H1 (cell line): ENCODE data around the gene FMN2. TPM values are rescaled to one million over a fixed set of nuclear protein-coding genes. Genes with fewer than 3 reads are reported as not detected.
"Not testable (repeated sequence)": the region's sequence is repeated elsewhere in the genome, so short reads cannot be mapped to it uniquely, and the experiment has no call there.

ENCODE experiments used
- CTCF ChIA-PET: fragments of 300-600 bp; sonication (Branson Sonifier 250); formaldehyde crosslinking; loops from one replicate; lab custom pipeline; 2021; ENCODE audit not compliant: partially characterized antibody; lab: Charles Lee
- POLR2A ChIA-PET: fragments of 300-600 bp; sonication (Branson Sonifier 250); formaldehyde crosslinking; loops from one replicate; lab custom pipeline; 2021; ENCODE audit warnings: inconsistent platforms; ENCODE audit not compliant: partially characterized antibody; lab: Charles Lee
- DNase-seq, 2 experiments: peaks; one replicate each; pipeline versions ENCODE4 v3.0.0 to v3.0.0-alpha.2; 2010 to 2022; ENCODE audit warnings: low spot score in 2 of 2, low read depth in 1 of 2, mixed read lengths in 1 of 2
- FAIRE-seq: peaks from 2 replicates; lab custom pipeline; 2011; peaks lifted over from hg19 to GRCh38; lab: Jason Lieb, UNC
- H2AFZ ChIP-seq: 2 replicates; pipeline ENCODE4 v1.8.1; 2012; ENCODE audit warnings: low read length, inconsistent platforms
- H2AK5ac ChIP-seq: 2 replicates; pipeline ENCODE4 v1.6.1; 2013; ENCODE audit warnings: low read depth, low read length
- H2BK120ac ChIP-seq: replicated peaks from 2 replicates; pipeline ENCODE3; 2013; ENCODE audit warnings: low read depth, low read length, inconsistent platforms
- H2BK12ac ChIP-seq: 2 replicates; pipeline ENCODE4 v1.6.1; 2013; ENCODE audit warnings: low read depth, low read length
- H2BK15ac ChIP-seq: 2 replicates; pipeline ENCODE4 v1.6.1; 2013; ENCODE audit warnings: low read length
- H2BK20ac ChIP-seq: 2 replicates; pipeline ENCODE4 v1.6.1; 2013; ENCODE audit warnings: low read length
- H2BK5ac ChIP-seq: 2 replicates; pipeline ENCODE4 v1.6.1; 2013; ENCODE audit warnings: low read depth, low read length
- H3K14ac ChIP-seq: 2 replicates; pipeline ENCODE4 v1.6.1; 2013; ENCODE audit warnings: inconsistent platforms; ENCODE audit not compliant: insufficient read length
- H3K18ac ChIP-seq: 2 replicates; pipeline ENCODE4 v1.6.1; 2013; ENCODE audit warnings: low read length; ENCODE audit errors: extremely low read depth
- H3K23ac ChIP-seq: 2 replicates; pipeline ENCODE4 v1.6.1; 2013; ENCODE audit warnings: inconsistent platforms; ENCODE audit not compliant: insufficient read length
- H3K23me2 ChIP-seq: 2 replicates; pipeline ENCODE4 v1.6.1; 2013; ENCODE audit warnings: low read depth, low read length
- H3K27ac ChIP-seq: 2 replicates; pipeline ENCODE4 v1.6.1; 2011; ENCODE audit warnings: low read depth, low read length, inconsistent platforms
- H3K27me3 ChIP-seq, 4 experiments: replicated peaks in 1 of 4; 1 replicate in 1 of 4; 2 replicates in 3 of 4; pipeline versions ENCODE4 v1.6.1 to v1.8.1; 2011 to 2013; ENCODE audit warnings: low read length in 3 of 4, mild to moderate bottlenecking in 3 of 4, inconsistent platforms in 2 of 4, mixed read lengths in 2 of 4, moderate library complexity in 1 of 4; ENCODE audit not compliant: control insufficient read depth in 3 of 4, insufficient read depth in 3 of 4; ENCODE audit errors: extremely low read depth in 1 of 4
- H3K36me3 ChIP-seq, 4 experiments: 2 replicates each; pipeline versions ENCODE4 v1.6.1 to v1.8.1; 2011 to 2013; ENCODE audit warnings: mild to moderate bottlenecking in 4 of 4, low read length in 3 of 4, moderate library complexity in 2 of 4, control low read depth in 1 of 4, inconsistent platforms in 1 of 4; ENCODE audit not compliant: insufficient read depth in 4 of 4, control insufficient read depth in 2 of 4
- H3K4ac ChIP-seq: replicated peaks from 2 replicates; pipeline ENCODE3; 2013; ENCODE audit warnings: low read length, low read depth, mixed read lengths, inconsistent platforms; ENCODE audit not compliant: insufficient read length
- H3K4me1 ChIP-seq, 4 experiments: replicated peaks in 1 of 4; 1 replicate in 1 of 4; 2 replicates in 3 of 4; pipeline versions ENCODE4 v1.6.1 to v1.8.1; 2011 to 2013; ENCODE audit warnings: low read length in 3 of 4, inconsistent platforms in 2 of 4, mixed read lengths in 1 of 4; ENCODE audit not compliant: insufficient read depth in 4 of 4, control insufficient read depth in 3 of 4
- H3K4me2 ChIP-seq, 2 experiments: 2 replicates each; pipeline versions ENCODE4 v1.6.1 to v1.8.1; 2011 to 2013; ENCODE audit warnings: low read depth in 2 of 2, low read length in 2 of 2, control low read depth in 1 of 2, inconsistent platforms in 1 of 2, mild to moderate bottlenecking in 1 of 2; ENCODE audit not compliant: insufficient read depth in 1 of 2
- H3K4me3 ChIP-seq, 4 experiments: fragments of 200-600, 300-600 bp in 1 of 4; sonication (generic), shearing (Covaris generic), sonication (Bioruptor Twin) in 1 of 4; 2 replicates each; pipeline versions ENCODE4 v1.5.1 to v1.8.1; 2011 to 2016; ENCODE audit warnings: low read length in 4 of 4, low read depth in 3 of 4, control low read depth in 2 of 4, inconsistent platforms in 2 of 4, mild to moderate bottlenecking in 2 of 4, mixed read lengths in 1 of 4, moderate library complexity in 1 of 4; ENCODE audit not compliant: insufficient read depth in 2 of 4; ENCODE audit errors: extremely low read depth in 1 of 4
- H3K56ac ChIP-seq: replicated peaks from 2 replicates; pipeline ENCODE3; 2013; ENCODE audit warnings: low read depth, mild to moderate bottlenecking, mixed read lengths, low read length, inconsistent platforms; ENCODE audit not compliant: insufficient read length
- H3K79me1 ChIP-seq: 2 replicates; pipeline ENCODE4 v1.6.1; 2013; ENCODE audit warnings: low read depth, low read length, control low read depth
- H3K79me2 ChIP-seq, 2 experiments: 2 replicates each; pipeline versions ENCODE4 v1.6.1 to v1.8.1; 2012 to 2013; ENCODE audit warnings: low read length in 2 of 2, mild to moderate bottlenecking in 2 of 2, inconsistent platforms in 1 of 2; ENCODE audit not compliant: insufficient read depth in 2 of 2, control insufficient read depth in 1 of 2
- H3K9ac ChIP-seq, 4 experiments: replicated peaks in 1 of 4; 1 replicate in 1 of 4; 2 replicates in 3 of 4; pipeline versions ENCODE4 v1.6.1 to v1.8.1; 2011 to 2013; ENCODE audit warnings: low read depth in 3 of 4, low read length in 3 of 4, control low read depth in 2 of 4, mild to moderate bottlenecking in 2 of 4, moderate library complexity in 2 of 4, inconsistent platforms in 1 of 4; ENCODE audit errors: extremely low read depth in 1 of 4
- H3K9me3 ChIP-seq, 2 experiments: 2 replicates each; pipeline versions ENCODE4 v1.6.1 to v1.8.1; 2012 to 2013; ENCODE audit warnings: mild to moderate bottlenecking in 2 of 2, moderate library complexity in 2 of 2, control low read depth in 1 of 2, inconsistent platforms in 1 of 2, low read depth in 1 of 2, low read length in 1 of 2, mixed read lengths in 1 of 2; ENCODE audit not compliant: insufficient read depth in 2 of 2
- H4K20me1 ChIP-seq, 2 experiments: replicated peaks in 1 of 2; 2 replicates each; pipeline versions ENCODE3 to v1.8.1; 2011 to 2013; ENCODE audit warnings: inconsistent platforms in 2 of 2, low read length in 2 of 2, mild to moderate bottlenecking in 1 of 2; ENCODE audit not compliant: insufficient read depth in 2 of 2, control insufficient read depth in 1 of 2
- H4K5ac ChIP-seq: 2 replicates; pipeline ENCODE4 v1.6.1; 2013; ENCODE audit warnings: low read length, low read depth, mixed read lengths, inconsistent platforms; ENCODE audit not compliant: insufficient read length
- H4K8ac ChIP-seq: 2 replicates; pipeline ENCODE4 v1.8.0; 2013; ENCODE audit warnings: mild to moderate bottlenecking, moderate library complexity, low read length, inconsistent platforms; ENCODE audit not compliant: insufficient read depth; ENCODE audit errors: extremely low read depth
- H4K91ac ChIP-seq: replicated peaks from 2 replicates; pipeline ENCODE3; 2013; ENCODE audit warnings: low read length, mixed read lengths, inconsistent platforms; ENCODE audit not compliant: insufficient read length
- SIN3A ChIP-seq, 2 experiments: IDR thresholded peaks in 1 of 2; conservative IDR thresholded peaks in 1 of 2; 2 replicates each; pipeline ENCODE4 v1.6.1; 2011 to 2012; ENCODE audit warnings: low read length in 2 of 2, improper control_type of control experiment in 1 of 2, low read depth in 1 of 2, mild to moderate bottlenecking in 1 of 2
- WGBS, 2 experiments: shearing (Covaris generic) in 1 of 2; methylation state at CpG; one replicate each; pipeline versions ENCODE4 v1.1.6 to v1.1.7; 2013 to 2015; ENCODE audit warnings: low lambda C conversion rate in 2 of 2, mixed read lengths in 2 of 2, inconsistent platforms in 1 of 2, low coverage in 1 of 2, missing lambda C conversion rate in 1 of 2; ENCODE audit not compliant: insufficient replicate concordance in 2 of 2, insufficient coverage in 1 of 2, insufficient read length in 1 of 2; ENCODE audit errors: extremely low coverage in 1 of 2, missing lambda C conversion rate in 1 of 2; 5-methylcytosine and 5-hydroxymethylcytosine counted together
- polyA plus RNA-seq, 7 experiments: library from polyadenylated mRNA; depleted of rRNA in 3 of 7; stranded (reverse) in 5 of 7; unstranded in 2 of 7; fragments of >200 nt in 5 of 7; fragments of 200-250 nt in 2 of 7; gene quantifications; 1 replicate in 5 of 7; 2 replicates in 1 of 7; 4 replicates in 1 of 7; pipeline versions ENCODE4 v1.2.1 to v1.2.3, GENCODE V29; 2011 to 2013; ENCODE audit warnings: missing spikeins in 2 of 7, mixed read lengths in 2 of 7
- total RNA-seq: library from RNA; stranded (reverse); fragmentation: NEBNext Ultra II Directional; extraction: Animal tissue kit (Norgen Biotek cat#: 25700); gene quantifications from 2 replicates; pipeline ENCODE4 v1.2.1, GENCODE V29; 2021

FMN2 gene
- total and polyA plus RNA-seq, 2 of the 8 experiments (the other 6 are each of a cell fraction or from before 2014, with no cell fraction given) = 0.83 to 2.0 TPM

- Histone ChIP-seq H3K4ac (no peak overlapping the region), H2BK5ac (no peak overlapping the region), H3K56ac (no peak overlapping the region), H3K4me1 (no peaks in the 10 kb centered on the region), H2BK12ac (no peak overlapping the region), H3K14ac (no peak overlapping the region), H3K9me3 (no peaks in the 10 kb centered on the region), H2BK120ac (no peak overlapping the region), H2BK20ac (no peak overlapping the region), H3K23me2 (no peaks in the 10 kb centered on the region), H3K9ac (no peak overlapping the region), H2BK15ac (no peak overlapping the region), H4K20me1 (no peaks in the 10 kb centered on the region), H3K79me2 (no peaks in the 10 kb centered on the region), H3K79me1 (no peaks in the 10 kb centered on the region)
- DNase-seq (no peak), FAIRE-seq (no peak)
- ChIA-PET CTCF (interaction anchor here (0.6 kb wide), 1 partner anchor 690 kb away, joined by 3 read pairs; no protein-coding TSS in a partner anchor), POLR2A (no interaction called here)
- TF ChIP-seq SIN3A (conservative IDR thresholded peaks at IDR 0.05 in 1 of 2, IDR thresholded peaks at IDR 0.05 in 1 of 2; ENCODE audit: low read depth in 1 of 2, low read length in 2 of 2) = no peak
- TF ChIP-seq, all 59 proteins: peak for 0
- Histone ChIP-seq H3K27ac (no peak overlapping the region), H3K4me3 (no peak overlapping the region), H3K27me3 (no peaks in the 10 kb centered on the region), H3K36me3 (no peaks in the 10 kb centered on the region; a peak in 1 of 8 replicates), H3K4me2 (no peak overlapping the region), H3K23ac (no peak overlapping the region), H2AK5ac (no peak overlapping the region), H3K18ac (no peak overlapping the region), H4K91ac (no peak overlapping the region), H2AFZ (no peak overlapping the region), H4K5ac (no peak overlapping the region), H4K8ac (no peak overlapping the region)
- WGBS, 2 experiments = 93% methylated on average over 5 of the region's 5 CpGs; no CpG with 5 or more reads in 1 of the 2 experiments
Measured at GRCh38 chr1:240274569-240274968, 182.9 kb downstream of the FMN2 start.

GRCh38 chr1:240275219-240275618 lies 183.5 kb downstream of the FMN2 start:
- H3K14ac ChIP-seq, H3K9me3 ChIP-seq, H2BK20ac ChIP-seq, H2AFZ ChIP-seq, H4K5ac ChIP-seq, H2BK5ac ChIP-seq, H4K91ac ChIP-seq, H3K18ac ChIP-seq, H2BK120ac ChIP-seq, H3K23ac ChIP-seq, H3K9ac ChIP-seq, H3K79me1 ChIP-seq, H4K8ac ChIP-seq, H3K56ac ChIP-seq, H3K27me3 ChIP-seq, H3K27ac ChIP-seq, H3K4me2 ChIP-seq, H3K4me3 ChIP-seq, H4K20me1 ChIP-seq, DNase-seq, H2BK12ac ChIP-seq, H3K36me3 ChIP-seq, POLR2A ChIA-PET, H2BK15ac ChIP-seq, H2AK5ac ChIP-seq, H3K4ac ChIP-seq, H3K23me2 ChIP-seq, H3K79me2 ChIP-seq, FAIRE-seq, H3K4me1 ChIP-seq: not testable (repeated sequence)
- CTCF ChIA-PET = interaction anchor here (0.6 kb wide), 1 partner anchor 691 kb away, joined by 3 read pairs; no protein-coding TSS in a partner anchor
